PFSK-1 (cell line): ENCODE results near the gene WDR91.

ENCODE experiments used
- FOXP2 ChIP-seq: optimal IDR thresholded peaks from 2 replicates; pipeline ENCODE3; 2011; ENCODE audit warnings: borderline replicate concordance, control low read depth, inconsistent platforms; ENCODE audit not compliant: insufficient read depth; ENCODE audit errors: extremely low read length, extremely low read depth
- POLR2AphosphoS5 ChIP-seq: IDR thresholded peaks from 2 replicates; pipeline ENCODE4 v1.6.1; 2012; ENCODE audit warnings: low read depth, mild to moderate bottlenecking, control low read depth, low read length, moderate library complexity
- SIN3A ChIP-seq: IDR thresholded peaks from 2 replicates; pipeline ENCODE4 v1.6.1; 2012; ENCODE audit warnings: mild to moderate bottlenecking, low read length, moderate library complexity, borderline replicate concordance; ENCODE audit not compliant: insufficient read depth
- TAF1 ChIP-seq: IDR thresholded peaks from 2 replicates; pipeline ENCODE4 v1.6.1; 2012; ENCODE audit warnings: low read length, control low read depth, borderline replicate concordance; ENCODE audit not compliant: insufficient read depth
- TF ChIP-seq, protein P1 (sequence below), 2 experiments: IDR thresholded peaks; 2 replicates each; pipeline versions ENCODE4 v1.6.1 to v1.8.0; 2011 to 2012; ENCODE audit warnings: low read depth in 2 of 2, low read length in 2 of 2, control low read depth in 1 of 2, inconsistent platforms in 1 of 2, mild to moderate bottlenecking in 1 of 2, moderate library complexity in 1 of 2; ENCODE audit not compliant: insufficient read depth in 1 of 2

The WDR91 gene

DNA sequence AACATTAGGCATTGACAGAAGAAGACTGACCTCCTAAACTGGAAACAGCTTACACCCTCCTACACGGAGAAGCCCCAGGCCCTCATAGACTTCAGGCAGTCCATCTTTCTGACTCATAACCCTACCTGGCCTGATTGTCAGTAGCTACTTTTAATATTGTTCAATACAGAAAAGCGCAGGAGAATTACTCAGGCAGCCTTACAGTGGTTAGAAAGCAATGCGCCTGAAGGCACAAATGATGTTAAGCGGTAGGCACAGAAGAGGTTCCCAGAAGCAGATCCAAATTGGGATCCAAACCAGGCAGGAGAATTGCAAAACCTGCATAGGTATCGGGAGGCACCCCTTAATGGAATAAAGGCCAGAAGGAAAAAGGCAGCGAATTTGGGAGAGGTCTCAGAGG lies 35.4 kb downstream of the WDR91 start:
- TF ChIP-seq SIN3A (no peak), POLR2AphosphoS5 (no peak), FOXP2 (no peak), TAF1 (no peak)
- TF ChIP-seq, protein P1, sequence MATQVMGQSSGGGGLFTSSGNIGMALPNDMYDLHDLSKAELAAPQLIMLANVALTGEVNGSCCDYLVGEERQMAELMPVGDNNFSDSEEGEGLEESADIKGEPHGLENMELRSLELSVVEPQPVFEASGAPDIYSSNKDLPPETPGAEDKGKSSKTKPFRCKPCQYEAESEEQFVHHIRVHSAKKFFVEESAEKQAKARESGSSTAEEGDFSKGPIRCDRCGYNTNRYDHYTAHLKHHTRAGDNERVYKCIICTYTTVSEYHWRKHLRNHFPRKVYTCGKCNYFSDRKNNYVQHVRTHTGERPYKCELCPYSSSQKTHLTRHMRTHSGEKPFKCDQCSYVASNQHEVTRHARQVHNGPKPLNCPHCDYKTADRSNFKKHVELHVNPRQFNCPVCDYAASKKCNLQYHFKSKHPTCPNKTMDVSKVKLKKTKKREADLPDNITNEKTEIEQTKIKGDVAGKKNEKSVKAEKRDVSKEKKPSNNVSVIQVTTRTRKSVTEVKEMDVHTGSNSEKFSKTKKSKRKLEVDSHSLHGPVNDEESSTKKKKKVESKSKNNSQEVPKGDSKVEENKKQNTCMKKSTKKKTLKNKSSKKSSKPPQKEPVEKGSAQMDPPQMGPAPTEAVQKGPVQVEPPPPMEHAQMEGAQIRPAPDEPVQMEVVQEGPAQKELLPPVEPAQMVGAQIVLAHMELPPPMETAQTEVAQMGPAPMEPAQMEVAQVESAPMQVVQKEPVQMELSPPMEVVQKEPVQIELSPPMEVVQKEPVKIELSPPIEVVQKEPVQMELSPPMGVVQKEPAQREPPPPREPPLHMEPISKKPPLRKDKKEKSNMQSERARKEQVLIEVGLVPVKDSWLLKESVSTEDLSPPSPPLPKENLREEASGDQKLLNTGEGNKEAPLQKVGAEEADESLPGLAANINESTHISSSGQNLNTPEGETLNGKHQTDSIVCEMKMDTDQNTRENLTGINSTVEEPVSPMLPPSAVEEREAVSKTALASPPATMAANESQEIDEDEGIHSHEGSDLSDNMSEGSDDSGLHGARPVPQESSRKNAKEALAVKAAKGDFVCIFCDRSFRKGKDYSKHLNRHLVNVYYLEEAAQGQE (IDR thresholded peaks at IDR 0.05; ENCODE audit: insufficient read depth in 1 of 2, low read depth in 2 of 2, low read length in 2 of 2), result no peak

DNA sequence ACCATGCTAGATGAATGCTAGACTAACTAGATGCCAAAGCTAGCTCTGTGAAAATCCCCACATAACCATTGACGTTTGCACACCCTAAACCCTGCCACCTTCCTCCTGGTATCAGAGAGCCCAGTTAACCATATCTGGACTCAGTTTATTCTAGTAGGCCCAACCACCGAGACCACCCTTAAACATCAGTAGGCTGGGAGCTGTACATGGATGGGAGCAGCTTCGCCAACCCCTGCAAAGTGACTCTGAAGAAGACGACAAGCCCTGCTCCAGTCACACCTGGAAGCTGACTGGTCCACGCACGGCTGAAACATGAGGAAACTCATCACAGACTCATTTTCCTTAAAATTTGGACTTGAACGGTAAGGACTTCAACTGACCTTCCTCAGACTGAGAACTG lies 36.4 kb downstream of the WDR91 start:
- TF ChIP-seq, protein P1 (IDR thresholded peaks at IDR 0.05; ENCODE audit: insufficient read depth in 1 of 2, low read depth in 2 of 2, low read length in 2 of 2), result no peak
- no peak for TF ChIP-seq POLR2AphosphoS5
- no peak for TF ChIP-seq SIN3A
- TF ChIP-seq TAF1, result no peak
- no peak for TF ChIP-seq FOXP2

DNA sequence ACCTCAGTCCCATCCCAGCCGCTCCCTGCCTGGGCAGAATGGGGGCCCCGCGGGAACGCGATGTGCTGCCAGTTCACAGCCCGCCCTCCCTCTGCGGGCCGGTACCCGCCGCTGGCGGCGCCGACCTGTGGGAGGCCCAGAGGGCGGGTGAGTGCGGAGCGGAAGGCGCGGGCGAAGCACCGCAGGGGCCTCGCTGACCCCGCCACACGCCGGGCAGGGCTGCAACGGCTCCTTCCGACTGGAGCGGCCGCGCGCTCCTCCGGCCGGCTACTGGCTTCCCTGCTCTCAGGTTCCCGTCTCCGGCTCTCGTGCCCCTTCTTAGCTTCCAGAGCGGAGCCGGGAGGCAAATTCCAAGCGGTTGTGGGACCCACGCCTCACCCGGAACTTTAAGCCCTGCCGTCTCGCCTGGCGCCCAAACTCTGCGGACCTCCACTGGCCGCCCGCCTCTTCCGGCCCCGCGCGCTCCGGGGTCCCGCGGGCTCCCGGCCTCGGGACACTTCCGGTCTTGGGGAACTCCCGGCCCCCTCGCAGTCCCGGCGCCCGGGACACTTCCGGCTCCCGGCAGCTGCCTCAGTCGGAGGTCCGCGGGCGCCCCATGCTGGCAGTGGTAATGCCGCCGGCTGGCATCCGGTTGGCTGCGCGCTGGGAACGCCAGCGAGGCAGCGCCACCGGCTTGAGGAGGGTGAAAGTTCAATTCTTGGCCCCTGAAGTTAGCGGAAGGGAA lies 40.9 kb downstream of the WDR91 start, which contains the start of gene CYREN:
Gene CYREN, minus strand, starts transcription at position 434 of the 724 bp plus-strand sequence. CDS start 1,785 bp downstream, outside the sequence.
- TF ChIP-seq FOXP2, result peak; percentile 42
- TF ChIP-seq POLR2AphosphoS5, result peak; percentile 83
- TF ChIP-seq, protein P1 (IDR thresholded peaks at IDR 0.05; ENCODE audit: insufficient read depth in 1 of 2, low read depth in 2 of 2, low read length in 2 of 2), result peak in 1 of 2 experiments; percentile 20; a peak in 2 of 4 replicates
- TF ChIP-seq SIN3A, result no peak
- peak; percentile 25; the same call in 1 of the 2 replicates for TF ChIP-seq TAF1

DNA sequence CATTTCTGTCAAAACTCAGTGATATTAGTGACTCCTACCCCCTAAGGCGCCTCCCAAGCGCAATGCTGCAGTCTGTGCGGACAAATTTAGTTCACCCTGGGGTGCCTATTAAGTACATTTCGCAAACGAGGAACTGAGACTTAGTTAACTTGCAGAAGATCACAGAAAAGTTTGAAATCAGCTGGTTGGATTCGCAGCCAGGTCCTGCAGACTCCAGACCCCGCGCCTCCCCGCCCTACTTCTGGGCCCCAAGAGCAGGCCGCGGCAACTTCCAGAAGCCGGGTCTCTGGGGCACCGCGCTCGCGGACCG lies 41.4 kb downstream of the WDR91 start:
- TF ChIP-seq POLR2AphosphoS5, result no peak
- TF ChIP-seq SIN3A, result no peak
- TF ChIP-seq FOXP2, result no peak
- no peak for TF ChIP-seq TAF1
- TF ChIP-seq, protein P1 (IDR thresholded peaks at IDR 0.05; ENCODE audit: insufficient read depth in 1 of 2, low read depth in 2 of 2, low read length in 2 of 2), result no peak
